K562 (cell line): Measurements from ENCODE around the gene SLC5A11. TPM values are rescaled to one million over a fixed set of nuclear protein-coding genes. Genes with fewer than 3 reads are reported as not detected.

Experiments used
- ATAC-seq: fragments of 200-7000 bp; cut with Tn5 transposase; 3 replicates; pipeline ENCODE4 v1.9.1; 2020; ENCODE audit warnings: moderate library complexity
- BruUV-seq: library from RNA; stranded (reverse); fragments of 400-500 nt; replicated peaks from 2 replicates; lab custom pipeline; 2021; lab: Mats Ljungman, UMichigan
- CTCF ChIA-PET: fragments of 300-600 bp; formaldehyde crosslinking; extraction: SDS; loops from one replicate; lab custom pipeline; 2021; ENCODE audit warnings: low intra/inter-chr PET ratio; lab: Yijun Ruan, JAX
- POLR2A ChIA-PET: fragments of 300-600, 350-650 bp; sonication (Branson Sonifier 250); formaldehyde crosslinking; extraction: SDS; loops from one replicate; lab custom pipeline; 2021; ENCODE audit warnings: antibody characterized with exemption, inconsistent platforms; lab: Yijun Ruan, JAX
- DNase-seq, 4 experiments: peaks; one replicate each; pipeline versions ENCODE4 v3.0.0 to v3.0.0-alpha.2; 2011 to 2018; ENCODE audit warnings: low spot score in 3 of 4, mixed read lengths in 3 of 4; ENCODE audit errors: extremely low read depth in 1 of 4
- FAIRE-seq: peaks from 2 replicates; lab custom pipeline; 2011; peaks lifted over from hg19 to GRCh38; lab: Jason Lieb, UNC
- H2AFZ ChIP-seq: 2 replicates; pipeline ENCODE4 v1.6.0; 2011; ENCODE audit warnings: low read depth, low read length, control low read depth, inconsistent platforms
- H3K27ac ChIP-seq: fragments of 200-600 bp; 3 replicates; pipeline ENCODE4 v1.8.0; 2011; ENCODE audit warnings: low read depth, mild to moderate bottlenecking, control low read depth, inconsistent platforms, low read length, moderate library complexity, mixed read lengths; ENCODE audit errors: extremely low read depth
- H3K27me3 ChIP-seq, 2 experiments: fragments of 300-600 bp in 1 of 2; 2 replicates in 1 of 2; 3 replicates in 1 of 2; pipeline versions ENCODE4 v1.6.0 to v1.8.0; 2011; ENCODE audit warnings: inconsistent platforms in 2 of 2, low read length in 2 of 2, mild to moderate bottlenecking in 1 of 2, mixed read lengths in 1 of 2, moderate library complexity in 1 of 2; ENCODE audit not compliant: control insufficient read depth in 2 of 2, insufficient read depth in 2 of 2
- H3K36me3 ChIP-seq: fragments of 300-600 bp; 3 replicates; pipeline ENCODE4 v1.8.0; 2011; ENCODE audit warnings: mild to moderate bottlenecking, low read length, inconsistent platforms; ENCODE audit not compliant: control insufficient read depth, insufficient read depth
- H3K4me1 ChIP-seq, 2 experiments: fragments of 200-600 bp in 1 of 2; replicated peaks in 1 of 2; 2 replicates in 1 of 2; 3 replicates in 1 of 2; pipeline versions ENCODE4 v1.5.1 to v1.8.0; 2011; ENCODE audit warnings: inconsistent platforms in 2 of 2, low read length in 2 of 2, mild to moderate bottlenecking in 1 of 2, mixed read lengths in 1 of 2, moderate library complexity in 1 of 2; ENCODE audit not compliant: control insufficient read depth in 2 of 2, insufficient read depth in 2 of 2
- H3K4me2 ChIP-seq: 2 replicates; pipeline ENCODE4 v1.6.1; 2011; ENCODE audit warnings: low read length, control low read depth, inconsistent platforms, mixed read lengths; ENCODE audit not compliant: insufficient read depth
- H3K4me3 ChIP-seq: fragments of 200-600 bp; sonication (generic), shearing (Covaris generic); 2 replicates; pipeline ENCODE4 v1.5.1; 2016; ENCODE audit warnings: control low read depth, inconsistent platforms
- H3K79me2 ChIP-seq: fragments of 200-600 bp; 3 replicates; pipeline ENCODE4 v1.8.0; 2011; ENCODE audit warnings: low read length, inconsistent platforms; ENCODE audit not compliant: control insufficient read depth, insufficient read depth
- H3K9ac ChIP-seq, 2 experiments: 2 replicates each; pipeline versions ENCODE4 v1.6.0 to v1.6.1; 2011; ENCODE audit warnings: low read depth in 2 of 2, low read length in 2 of 2, control low read depth in 1 of 2, inconsistent platforms in 1 of 2, mild to moderate bottlenecking in 1 of 2, mixed read lengths in 1 of 2; ENCODE audit not compliant: insufficient read depth in 1 of 2
- H3K9me1 ChIP-seq: one replicate; pipeline ENCODE4 v1.6.0; 2011; ENCODE audit warnings: inconsistent platforms, mild to moderate bottlenecking, low read length, moderate library complexity; ENCODE audit not compliant: control insufficient read depth, insufficient read depth
- H3K9me3 ChIP-seq: replicated peaks from 2 replicates; pipeline ENCODE4 v1.5.1; 2011; ENCODE audit warnings: low read depth, low read length, inconsistent platforms; ENCODE audit not compliant: control insufficient read depth, insufficient read depth
- H4K20me1 ChIP-seq: replicated peaks from 2 replicates; pipeline ENCODE4 v1.6.1; 2011; ENCODE audit warnings: low read length, inconsistent platforms, mixed read lengths; ENCODE audit not compliant: control insufficient read depth, insufficient read depth
- ATF3 ChIP-seq, 2 experiments: fragments of 450-650 bp in 1 of 2; sonication (generic) in 1 of 2; formaldehyde crosslinking in 1 of 2; IDR thresholded peaks in 1 of 2; conservative IDR thresholded peaks in 1 of 2; 2 replicates each; pipeline versions ENCODE4 v1.6.1 to v1.8.1; 2016 to 2023; ENCODE audit warnings: mild to moderate bottlenecking in 2 of 2, moderate library complexity in 2 of 2, inconsistent platforms in 1 of 2, missing genetic modification reagents in 1 of 2
- CTCF ChIP-seq, 3 experiments: IDR thresholded peaks in 2 of 3; conservative IDR thresholded peaks in 1 of 3; 2 replicates each; pipeline ENCODE4 v1.5.1; 2011 to 2012; ENCODE audit warnings: low read length in 3 of 3, mild to moderate bottlenecking in 3 of 3, control low read depth in 2 of 3, improper control_type of control experiment in 1 of 3, inconsistent platforms in 1 of 3, low read depth in 1 of 3, mixed read lengths in 1 of 3, moderate library complexity in 1 of 3; ENCODE audit not compliant: insufficient read depth in 2 of 3
- KLF16 ChIP-seq: IDR thresholded peaks from 2 replicates; pipeline ENCODE4 v1.6.1; 2016; ENCODE audit warnings: antibody characterized with exemption
- PPARD ChIP-seq: fragments of 250-450 bp; sonication (Bioruptor Pico); IDR thresholded peaks from 2 replicates; pipeline ENCODE4 v1.8.0; 2022; ENCODE audit warnings: inconsistent platforms, mild to moderate bottlenecking, moderate library complexity
- RAD21 ChIP-seq, 2 experiments: fragments of 250-450 bp in 1 of 2; fragments of 450-650 bp in 1 of 2; sonication (Bioruptor Pico) in 1 of 2; formaldehyde crosslinking in 1 of 2; IDR thresholded peaks in 1 of 2; conservative IDR thresholded peaks in 1 of 2; 2 replicates each; pipeline versions ENCODE4 v1.4.0 to v1.8.0; 2020 to 2022; ENCODE audit warnings: mild to moderate bottlenecking in 2 of 2, moderate library complexity in 1 of 2
- THRB ChIP-seq: fragments of 450-650 bp; formaldehyde crosslinking; conservative IDR thresholded peaks from 2 replicates; pipeline ENCODE4 v1.4.0; 2022; ENCODE audit warnings: mild to moderate bottlenecking, missing genetic modification characterization
- ZFP36 ChIP-seq: fragments of 150-350 bp; IDR thresholded peaks from 2 replicates; pipeline ENCODE4 v1.6.1; 2018; ENCODE audit warnings: low read length, low read depth; ENCODE audit not compliant: partially characterized antibody
- ZNF384 ChIP-seq: IDR thresholded peaks from 2 replicates; pipeline ENCODE4 v1.6.1; 2012; ENCODE audit warnings: low read depth, low read length, improper control_type of control experiment
- WGBS: fragments of 100-300 bp; shearing (Covaris generic); methylation state at CpG from one replicate; pipeline ENCODE4 v1.1.6; 2016; ENCODE audit warnings: low coverage, mixed read lengths; ENCODE audit not compliant: insufficient coverage; ENCODE audit errors: missing lambda C conversion rate; 5-methylcytosine and 5-hydroxymethylcytosine counted together
- in situ Hi-C: fragments of 300-500 bp; cut with MboI; formaldehyde crosslinking; loops from 4 replicates; pipeline ENCODE4 v1.15.0; 2018; ENCODE audit warnings: inconsistent platforms, mixed read lengths
- intact Hi-C: fragments of 100-400 bp; cut with micrococcal nuclease; formaldehyde crosslinking; loops from 2 replicates; pipeline ENCODE4 v1.14.2; 2022
- polyA plus RNA-seq, 8 experiments: library from polyadenylated mRNA; depleted of rRNA in 4 of 8; stranded (reverse) in 5 of 8; unstranded in 3 of 8; fragments of >200 nt; fragmentation: Nextera tagmentation in 2 of 8; fragmentation: Illumina TruSeq in 1 of 8; extraction: Ambion mirVana in 2 of 8; extraction: Trizol in 1 of 8; gene quantifications; 2 replicates each; pipeline versions ENCODE4 v1.2.1 to v1.2.3, GENCODE V29; 2011 to 2014; ENCODE audit warnings: inconsistent platforms in 1 of 8, missing spikeins in 1 of 8
- total RNA-seq, 7 experiments: library from RNA; depleted of rRNA in 6 of 7; stranded (reverse); fragments of >200 nt in 6 of 7; fragmentation: Illumina TruSeq in 2 of 7; extraction: Trizol in 2 of 7; gene quantifications; 2 replicates each; pipeline versions ENCODE4 v1.2.1 to v1.2.3, GENCODE V29; 2011 to 2021; ENCODE audit warnings: low replicate concordance in 1 of 7

Gene SLC5A11
- total and polyA plus RNA-seq, 9 of the 15 experiments (the other 6 are each of a cell fraction or from before 2014, with no cell fraction given), result 0.04 to 0.25 (median 0.11) TPM; not detected in 3

- TF ChIP-seq ATF3 (IDR thresholded peaks at IDR 0.05) (no peak), ATF3 (CRISPR knock-in tag; conservative IDR thresholded peaks at IDR 0.05) (no peak), KLF16 (no peak)
- TF ChIP-seq, all 486 proteins: peak for 3
Observed at GRCh38 chr16:24900230-24900629, 54.5 kb downstream of the SLC5A11 start (continued).

GRCh38 chr16:24906199-24906808 is 60.5 kb downstream of the SLC5A11 start:
- ChIA-PET CTCF (interaction anchor here (0.6 to 1.2 kb wide), 3 partner anchors 9 to 317 kb away, joined by 3 read pairs; no protein-coding TSS in a partner anchor), POLR2A (interaction anchor here (0.5 to 0.6 kb wide), 3 partner anchors 15 to 61 kb away, joined by 3 to 5 read pairs (median 3); no protein-coding TSS in a partner anchor)
- ATAC-seq (peak; percentile 65), FAIRE-seq (peak; percentile 65), DNase-seq (peak in 1 of 4 experiments; percentile 30)
- no peaks in the 10 kb centered on the region for H3K79me2 ChIP-seq
- H3K4me2 ChIP-seq, result no peak overlapping the region; the same call in 1 of the 2 replicates
- H3K27me3 ChIP-seq, result peaks cover 9 to 23% of the 10 kb centered on the region in 2 experiments
- WGBS, result 17% methylated on average over 10 of the region's 14 CpGs
- H3K4me3 ChIP-seq, result no peak overlapping the region
- TF ChIP-seq THRB (no peak), ZNF384 (peak; percentile 93), CTCF (IDR thresholded peaks at IDR 0.05 in 2 of 3, conservative IDR thresholded peaks at IDR 0.05 in 1 of 3; ENCODE audit: insufficient read depth in 2 of 3, low read depth in 1 of 3, low read length in 3 of 3) (peak; percentile 37 to 60 (median 52); a peak in 4 of 6 replicates), RAD21 (CRISPR knock-in tag; conservative IDR thresholded peaks at IDR 0.05 in 1 of 2, IDR thresholded peaks at IDR 0.05 in 1 of 2) (peak; percentile 15 to 51; a peak in 3 of 4 replicates), PPARD (CRISPR knock-in tag) (no peak), ZFP36 (no peak)
- no TSS peak for BruUV-seq
- 0 out of 5 replicates have a peak, but pooled peaks cover 0 to 6% of the 10 kb centered on the region in 2 experiments for H3K4me1 ChIP-seq
- no peak overlapping the region for H3K27ac ChIP-seq
- H3K9me3 ChIP-seq, result no peaks in the 10 kb centered on the region
- intact Hi-C loops (loop anchor here (5.0 kb wide), 1 partner anchor 201 kb away; no protein-coding TSS in a partner anchor), in situ Hi-C loops (loop anchor here (10.0 kb wide), 1 partner anchor 198 kb away; no protein-coding TSS in a partner anchor)
- no peak overlapping the region for H3K9ac ChIP-seq
- H3K36me3 ChIP-seq, result no peaks in the 10 kb centered on the region
- H4K20me1 ChIP-seq, result no peaks in the 10 kb centered on the region; the same call in 1 of the 2 replicates
- H3K9me1 ChIP-seq, result no peaks in the 10 kb centered on the region
- H2AFZ ChIP-seq, result peak overlapping the region; percentile 12; the same call in 1 of the 2 replicates
